Stimulated activated CD4-positive, alpha-beta T cell treated with anti-CD3 and anti-CD28 coated beads, Interleukin-2, amount 100 ng/mL, for 48 hours (primary cell): ENCODE data around the gene AGBL4.

Experiments used
- DNase-seq, 2 donors: peaks; one replicate each; pipeline ENCODE4 v3.0.0-alpha.2; 2020

Gene AGBL4

DNA sequence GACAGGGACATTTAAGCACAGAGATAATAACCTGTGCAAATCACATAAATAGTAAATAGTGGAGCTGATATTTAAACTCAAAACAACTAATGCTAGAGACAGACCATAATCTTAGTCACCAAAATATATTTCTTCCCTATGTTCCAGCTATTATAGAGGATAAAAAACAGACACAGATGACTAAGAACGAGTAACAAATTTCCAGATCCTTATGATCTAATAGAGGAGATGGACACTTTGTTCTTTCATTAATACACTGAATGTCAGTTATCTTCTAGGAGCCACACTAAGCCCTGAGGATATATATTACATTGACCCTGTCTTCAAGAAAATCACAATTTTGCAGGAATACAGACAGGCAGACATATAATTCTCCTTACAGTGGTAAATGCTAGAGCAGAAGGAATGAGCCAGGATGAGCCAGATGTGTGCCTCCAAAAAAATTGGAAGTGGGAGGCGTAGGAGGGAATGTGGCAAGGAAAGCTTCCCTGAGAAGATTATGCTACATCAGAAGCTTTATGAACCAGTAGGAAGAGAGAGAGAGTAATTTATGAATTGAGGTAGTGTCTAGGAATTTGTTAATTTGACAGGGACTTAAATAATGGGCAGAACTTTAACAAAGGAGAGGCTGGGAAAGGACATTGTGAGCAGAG, 851.7 kb downstream of the AGBL4 start:
- DNase-seq = no peak

DNA sequence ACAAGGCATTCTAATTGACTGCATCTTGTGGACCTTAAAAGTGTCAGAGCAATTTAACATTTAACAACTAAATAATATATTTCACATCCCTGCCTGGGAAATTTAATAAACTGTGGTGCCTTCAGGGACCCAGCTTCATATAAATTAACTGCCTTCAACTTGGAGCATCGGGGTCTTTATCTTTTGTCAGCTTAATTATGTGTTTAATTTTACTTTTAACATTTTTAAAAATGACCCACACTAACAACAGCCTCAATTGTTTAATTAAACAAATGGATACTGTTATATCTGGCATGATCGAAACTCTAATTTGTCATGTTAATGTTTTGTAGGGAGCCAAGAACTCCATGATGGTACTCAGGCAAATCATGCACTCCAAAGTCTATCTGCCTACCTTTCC, 857.7 kb downstream of the AGBL4 start:
- no peak for DNase-seq

DNA sequence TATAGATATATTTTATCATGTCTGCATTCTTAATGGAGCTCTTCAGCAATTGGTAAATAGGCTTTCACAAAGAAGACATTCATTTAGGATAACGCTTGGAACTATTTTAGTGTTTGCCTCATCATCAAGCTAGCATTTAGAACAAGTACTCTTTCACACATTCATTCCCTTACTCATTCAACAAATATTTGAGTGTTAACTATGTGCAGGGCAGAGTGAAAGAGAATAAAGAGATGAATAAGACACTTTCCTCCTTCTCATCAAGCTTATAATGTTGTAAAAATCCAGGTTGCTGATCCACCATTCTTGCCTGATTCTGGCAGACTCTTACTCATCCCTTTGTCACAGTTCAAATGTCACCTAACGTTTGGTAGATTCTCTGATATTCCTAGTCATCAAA, 860.7 kb downstream of the AGBL4 start:
- DNase-seq = no peak

DNA sequence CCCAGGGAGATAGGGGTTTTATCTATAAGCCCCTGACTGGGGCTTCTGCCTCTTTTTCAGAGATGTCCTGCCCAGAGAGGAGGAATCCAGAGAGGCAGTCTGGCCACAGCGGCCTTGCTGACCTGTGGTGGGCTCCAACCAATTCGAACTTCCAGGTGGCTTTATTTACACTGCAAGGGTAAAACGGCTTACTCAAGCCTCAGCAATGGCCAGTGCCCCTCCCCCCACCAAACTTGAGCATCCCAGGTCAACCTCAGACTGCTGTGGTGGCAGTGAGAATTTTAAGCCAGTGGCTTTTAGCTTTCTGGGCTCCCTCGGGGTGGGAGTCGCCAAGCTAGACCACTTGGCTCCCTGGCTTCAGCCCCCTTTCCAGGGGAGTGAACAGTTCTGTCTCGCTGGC, 863.1 kb downstream of the AGBL4 start:
- no peak for DNase-seq

DNA sequence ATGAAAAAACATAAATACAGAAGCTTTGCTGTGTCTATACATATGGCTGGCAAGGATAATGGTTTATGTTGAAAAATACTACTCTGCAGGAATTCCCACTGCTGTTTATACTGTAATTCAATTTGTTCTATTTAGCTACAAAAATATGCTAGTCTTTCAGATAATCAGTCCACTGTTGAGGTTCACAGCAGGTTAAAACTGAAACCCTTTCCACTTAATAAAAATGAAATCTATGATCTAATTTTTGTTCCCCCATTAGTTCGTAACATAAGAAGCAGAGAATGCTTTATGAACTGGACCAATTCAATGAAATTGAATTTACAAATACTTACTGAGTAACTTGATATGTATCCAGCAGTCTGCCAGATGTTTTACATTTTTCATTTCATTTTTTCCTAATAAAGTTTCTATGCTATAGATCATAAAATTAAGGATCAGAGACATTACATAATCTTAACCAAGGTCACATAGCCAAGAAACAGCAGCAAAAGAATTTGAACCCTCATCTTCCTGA, 887.0 kb downstream of the AGBL4 start:
- no peak for DNase-seq

DNA sequence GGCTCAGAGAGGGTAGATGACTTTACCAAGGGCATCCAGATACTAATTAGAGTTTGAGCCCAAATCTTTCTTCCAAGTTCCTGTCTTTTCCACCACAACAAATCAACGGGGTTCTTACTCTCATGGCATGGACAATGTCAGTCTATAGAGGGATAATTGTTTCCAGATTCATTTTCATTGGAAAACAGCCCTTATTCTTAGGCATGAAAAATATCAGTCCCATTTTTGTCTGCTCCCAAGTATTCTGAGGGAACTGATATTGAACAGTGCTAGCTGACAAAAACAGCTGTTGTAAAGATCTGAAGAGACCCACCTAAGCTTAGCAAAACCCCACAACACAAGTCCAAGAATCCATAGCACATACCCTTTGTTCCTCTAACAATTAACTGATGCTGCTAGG, 898.0 kb downstream of the AGBL4 start:
- no peak for DNase-seq

DNA sequence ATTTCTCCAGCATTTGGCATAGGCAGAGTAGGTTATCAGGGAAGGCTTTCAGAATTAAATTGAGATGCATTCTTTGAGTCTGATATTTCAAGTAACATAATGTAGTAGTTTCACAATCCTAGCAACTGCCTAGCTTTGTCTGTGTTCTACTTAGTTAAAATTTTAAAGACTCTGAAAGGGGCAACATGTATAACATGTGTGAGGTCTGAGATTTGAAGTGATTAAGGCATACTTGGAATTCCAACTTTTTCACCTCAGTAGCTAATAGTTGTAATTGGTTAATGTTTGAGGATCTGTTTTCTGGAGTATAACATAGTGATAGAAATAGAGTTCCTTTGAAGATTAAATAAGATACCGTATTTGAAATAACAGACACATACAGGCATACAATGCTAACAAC, 911.8 kb downstream of the AGBL4 start:
- DNase-seq = no peak

DNA sequence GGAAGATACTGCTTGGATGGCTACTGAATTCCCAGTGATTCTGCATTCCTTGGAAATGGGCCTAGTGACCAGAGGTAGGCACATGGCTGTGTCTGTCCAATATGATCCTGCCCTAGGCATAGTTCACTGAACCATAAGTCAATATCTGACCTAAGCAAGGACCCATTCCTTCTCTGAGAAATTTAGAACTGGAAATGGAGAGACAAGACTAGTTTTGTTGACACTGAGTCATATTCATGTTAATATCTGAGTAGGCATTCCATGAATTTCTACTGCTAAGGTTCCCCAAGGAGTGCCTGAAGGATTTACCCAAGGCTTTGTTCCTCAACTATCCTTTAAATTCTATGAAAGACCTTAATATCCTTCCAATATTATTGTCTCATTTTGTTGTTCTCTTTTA, 917.3 kb downstream of the AGBL4 start:
- no peak for DNase-seq

DNA sequence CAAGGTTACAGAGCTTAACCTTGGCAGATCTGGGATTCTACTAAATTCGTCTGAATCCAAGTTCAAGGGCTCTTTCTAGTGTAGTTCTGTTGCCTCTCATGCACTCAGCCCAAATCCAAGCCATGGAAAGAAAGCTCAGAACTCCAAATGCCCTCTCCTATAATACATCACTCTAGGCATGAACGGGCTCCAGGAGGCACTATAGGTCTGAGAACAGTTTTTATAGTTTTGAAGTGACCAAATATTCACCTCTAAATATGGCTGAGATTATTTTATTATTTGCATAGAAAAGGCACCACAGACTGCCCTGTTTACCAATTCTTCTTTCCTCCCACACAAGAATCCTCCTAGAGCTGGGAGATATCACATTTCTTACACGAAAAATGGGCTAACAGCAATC, 919.2 kb downstream of the AGBL4 start:
- no peak for DNase-seq

DNA sequence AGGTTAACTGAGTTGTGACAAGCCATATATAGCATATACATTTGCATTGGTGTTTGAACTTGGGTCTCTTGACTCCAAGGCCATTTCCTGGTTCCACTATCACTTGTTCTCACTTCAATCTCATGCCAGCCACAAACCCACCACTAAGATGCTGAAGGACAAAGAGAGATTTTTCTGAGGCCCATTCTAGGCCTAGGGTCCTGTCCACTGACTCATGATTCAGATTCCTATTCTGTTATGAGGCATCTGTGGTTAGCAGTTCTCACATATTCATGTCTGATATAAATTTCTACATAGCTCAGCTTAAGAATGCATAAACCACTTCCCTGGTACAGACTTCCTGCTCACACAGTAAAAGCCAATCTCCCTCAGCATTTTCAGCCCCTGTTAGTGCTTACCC, 921.0 kb downstream of the AGBL4 start:
- no peak for DNase-seq

DNA sequence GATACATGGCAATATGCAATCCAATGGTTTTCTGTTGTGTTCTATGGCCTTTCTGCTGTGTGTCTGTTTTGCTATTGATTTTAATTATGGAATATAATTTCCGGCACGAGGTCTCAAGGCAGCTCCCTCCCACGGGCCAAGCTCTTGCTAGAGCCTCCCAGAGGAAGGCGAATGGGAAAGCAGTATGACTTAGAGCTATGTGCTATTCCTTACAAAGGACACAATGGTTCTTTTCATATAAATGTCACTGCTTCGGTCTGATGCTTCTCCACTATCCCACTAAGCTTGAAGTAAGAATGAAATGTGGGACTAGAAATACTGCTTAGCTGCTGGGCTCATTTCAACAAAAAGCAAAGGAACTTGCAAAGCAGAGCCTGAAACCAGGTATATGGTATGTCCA, 924.9 kb downstream of the AGBL4 start:
- DNase-seq = no peak

DNA sequence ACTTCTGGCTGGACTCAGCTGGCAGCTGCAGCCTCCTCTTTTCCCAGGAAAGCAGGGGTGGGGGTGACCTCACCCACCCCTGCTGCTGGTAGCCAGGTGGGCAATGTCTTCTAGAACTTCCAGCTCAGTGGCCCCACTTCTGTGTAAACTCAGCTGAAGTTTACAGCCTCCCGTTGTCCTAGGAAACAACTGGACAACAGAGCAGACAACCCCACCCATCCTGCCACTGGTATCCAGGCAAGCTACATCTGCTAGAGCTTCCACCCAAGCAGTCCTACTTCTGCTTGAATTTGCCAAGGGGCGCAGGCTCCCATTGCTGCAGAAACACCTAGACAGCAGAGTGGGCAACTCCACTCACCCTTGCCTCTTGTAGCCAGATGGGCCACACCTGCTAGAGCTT, 937.4 kb downstream of the AGBL4 start:
- no peak for DNase-seq

DNA sequence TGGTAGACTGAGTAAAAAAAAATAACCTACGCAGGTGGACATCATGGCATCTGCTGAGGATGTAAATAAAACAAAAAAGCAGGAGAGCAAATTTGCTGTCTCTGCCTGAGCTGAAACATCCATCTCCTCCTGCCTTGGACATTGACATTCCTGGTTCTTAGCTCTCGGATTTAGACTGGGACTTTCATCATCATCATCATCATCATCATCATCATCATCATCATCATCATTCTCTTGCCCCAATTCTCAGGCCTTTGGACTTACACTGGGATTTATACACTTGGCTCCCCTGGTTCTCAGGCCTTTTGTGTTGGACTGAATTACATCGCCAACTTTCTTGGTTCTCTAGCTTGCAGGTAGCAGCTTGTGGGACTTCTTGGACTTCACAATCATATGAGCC, 938.7 kb downstream of the AGBL4 start:
- no peak for DNase-seq

DNA sequence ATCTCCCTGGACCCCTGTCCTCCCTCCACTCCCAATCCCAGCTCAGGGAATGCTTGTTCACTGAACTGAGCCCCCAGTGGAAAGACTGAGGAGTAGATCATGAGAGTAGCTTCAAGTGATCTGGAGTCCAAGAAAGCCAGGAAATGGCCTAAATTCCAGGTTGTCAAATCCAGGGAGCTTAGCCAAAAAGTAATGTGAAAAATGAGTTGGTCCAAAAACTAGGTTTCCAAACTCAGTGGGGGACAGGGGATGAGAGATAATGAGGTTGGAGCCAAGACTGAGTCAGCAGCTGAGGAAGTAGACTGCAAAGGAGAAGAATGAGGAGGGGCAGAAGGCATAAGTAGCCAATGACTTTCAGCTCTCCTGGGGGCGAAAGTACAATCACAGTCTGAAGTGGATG, 963.0 kb downstream of the AGBL4 start:
- no peak for DNase-seq

DNA sequence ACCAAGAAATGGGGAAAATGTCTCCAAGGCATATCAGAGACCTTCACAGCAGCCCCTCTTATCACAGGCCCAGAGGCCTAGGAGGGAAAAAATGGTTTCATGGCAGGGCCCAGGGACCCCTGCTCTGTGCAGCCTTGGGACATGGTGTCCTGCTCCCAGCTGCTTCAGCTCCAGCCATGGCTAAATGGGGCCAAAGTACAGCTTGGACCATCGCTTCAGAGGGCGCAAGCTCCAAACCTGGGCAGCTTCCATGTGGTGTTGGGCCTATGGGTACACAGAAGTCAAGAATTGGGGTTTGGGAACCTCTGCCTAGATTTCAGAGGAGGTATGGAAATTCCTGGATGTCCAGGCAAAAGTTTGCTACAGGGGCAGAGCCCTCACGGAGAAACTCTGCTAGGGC, 964.7 kb downstream of the AGBL4 start:
- DNase-seq = no peak

DNA sequence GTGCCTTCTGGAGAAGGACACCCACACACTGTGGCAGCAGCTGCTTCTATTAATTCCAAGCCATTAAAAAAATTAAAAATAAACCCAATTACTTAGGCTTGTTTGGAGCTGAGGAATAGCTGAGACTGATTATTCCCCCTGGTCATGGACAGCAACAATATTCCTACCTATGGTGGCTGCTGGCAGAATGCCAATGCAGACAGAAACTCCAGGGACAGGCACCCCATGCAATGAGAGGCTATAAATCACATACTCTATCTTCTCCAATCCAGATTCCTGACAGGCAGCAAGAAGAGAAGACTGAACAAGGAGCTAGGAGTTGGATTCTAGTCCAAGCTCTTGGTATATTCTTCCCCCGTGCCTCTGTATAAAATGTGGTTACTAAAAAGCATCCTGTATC, 971.7 kb downstream of the AGBL4 start:
- no peak for DNase-seq

DNA sequence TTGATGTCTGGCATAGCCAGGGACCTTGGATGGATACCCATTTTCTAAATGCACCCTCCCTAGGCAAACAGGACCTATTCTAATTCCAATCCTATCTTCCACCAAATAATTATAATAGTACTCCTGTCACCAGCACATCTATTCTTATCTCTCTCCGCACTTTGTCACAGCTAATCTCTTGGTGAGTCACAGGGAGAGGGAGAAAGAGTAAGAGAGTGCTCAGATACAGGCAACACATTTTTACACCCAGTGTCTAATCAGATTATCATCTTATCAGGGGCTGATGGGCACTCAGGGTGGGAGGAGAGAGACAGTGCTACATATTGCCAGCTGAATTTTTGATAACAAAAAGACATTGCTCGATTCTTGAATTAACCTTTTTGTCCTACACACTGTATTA, 972.1 kb downstream of the AGBL4 start:
- DNase-seq = no peak

DNA sequence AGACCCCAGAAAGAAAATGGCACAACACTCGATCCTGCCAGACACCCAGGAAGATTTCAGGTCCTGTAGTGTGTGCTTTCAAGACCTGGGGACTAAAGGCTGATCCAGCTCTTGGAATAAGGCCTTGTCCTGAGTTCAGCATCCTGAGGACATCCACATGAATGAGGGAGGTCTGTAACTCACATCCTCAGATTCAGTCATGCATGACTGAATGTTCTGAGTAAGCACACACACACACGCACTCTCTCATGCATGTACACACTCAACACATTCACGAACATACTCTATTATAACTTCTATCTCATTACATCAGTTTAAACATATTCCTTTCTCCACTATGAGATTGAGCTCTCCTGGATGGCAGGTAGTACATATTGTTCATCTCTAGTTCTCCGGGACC, 973.7 kb downstream of the AGBL4 start:
- DNase-seq = no peak

DNA sequence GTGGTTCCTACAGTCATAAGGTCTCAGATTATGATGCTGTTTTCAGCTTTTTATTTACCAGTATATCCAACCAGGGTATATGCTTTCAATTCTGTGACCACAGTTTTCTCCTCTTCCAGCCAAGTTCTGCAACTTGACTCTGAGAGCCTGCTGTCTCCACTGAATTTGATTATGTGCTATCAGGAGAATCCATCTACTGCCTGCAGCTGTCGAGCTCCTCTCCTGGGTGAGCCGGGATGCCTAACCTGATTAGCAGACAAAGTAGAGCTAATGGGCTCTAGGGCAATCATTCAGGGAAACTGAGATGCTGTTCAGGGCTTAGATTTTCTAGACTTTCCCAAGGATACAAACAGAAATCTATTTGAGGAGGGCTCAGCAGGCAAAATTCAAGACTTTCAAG, 975.6 kb downstream of the AGBL4 start:
- DNase-seq = no peak

DNA sequence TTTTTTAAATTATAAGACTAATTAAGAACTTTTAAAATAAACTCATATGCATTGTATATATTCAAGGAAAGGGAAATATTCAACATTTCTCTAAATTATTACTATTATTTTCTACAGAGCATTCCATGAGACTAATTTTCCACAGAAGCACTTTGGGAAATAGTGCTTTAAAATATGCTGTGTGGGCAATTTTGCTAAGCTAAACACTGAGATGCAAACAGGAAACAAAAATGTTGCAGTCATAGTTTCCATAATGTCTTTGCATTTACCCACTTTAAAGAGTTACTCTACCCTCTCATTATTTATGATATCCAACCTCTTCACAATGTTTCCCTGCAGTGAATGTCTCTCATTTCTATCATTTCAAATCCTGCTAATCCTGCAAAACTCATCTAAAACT, 977.4 kb downstream of the AGBL4 start:
- no peak for DNase-seq

DNA sequence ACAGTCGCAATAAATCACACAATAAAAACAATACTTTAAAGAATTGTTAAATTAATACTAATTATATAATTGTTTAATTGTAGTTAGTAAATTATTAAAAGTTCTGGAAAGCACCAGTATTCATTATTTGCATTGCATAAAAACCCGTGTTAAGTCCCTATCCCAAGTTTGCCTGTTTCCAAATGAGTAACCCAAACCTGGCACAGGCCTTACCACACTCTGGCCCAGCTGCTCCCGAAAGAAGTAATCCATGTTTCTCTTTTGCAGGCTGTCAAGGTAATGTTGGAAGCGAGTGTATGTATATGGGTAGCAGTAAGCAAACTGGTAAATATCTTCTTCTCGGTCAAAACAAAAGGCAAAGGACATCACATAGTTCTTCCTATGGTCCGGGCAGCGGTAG, 978.4 kb downstream of the AGBL4 start:
- no peak for DNase-seq

DNA sequence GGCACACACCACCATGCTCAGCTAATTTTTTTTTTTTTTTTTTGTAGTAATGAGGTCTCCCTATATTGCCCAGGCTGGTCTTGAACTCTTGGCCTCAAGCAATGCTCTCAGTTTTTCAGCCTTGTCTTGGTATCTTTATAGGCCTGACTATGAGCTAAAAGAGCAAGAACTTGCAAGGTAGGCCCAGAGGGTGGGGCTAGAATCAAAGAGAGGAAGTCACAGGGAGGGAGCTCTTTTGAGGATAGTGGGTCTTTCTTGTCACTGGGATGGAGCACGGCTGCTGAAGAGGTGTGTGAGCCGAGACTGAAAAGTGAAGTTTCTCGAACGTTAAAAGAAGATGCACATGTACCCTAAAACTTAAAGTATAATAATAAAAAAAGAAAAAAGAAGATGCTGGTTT, 987.1 kb downstream of the AGBL4 start:
- no peak for DNase-seq

DNA sequence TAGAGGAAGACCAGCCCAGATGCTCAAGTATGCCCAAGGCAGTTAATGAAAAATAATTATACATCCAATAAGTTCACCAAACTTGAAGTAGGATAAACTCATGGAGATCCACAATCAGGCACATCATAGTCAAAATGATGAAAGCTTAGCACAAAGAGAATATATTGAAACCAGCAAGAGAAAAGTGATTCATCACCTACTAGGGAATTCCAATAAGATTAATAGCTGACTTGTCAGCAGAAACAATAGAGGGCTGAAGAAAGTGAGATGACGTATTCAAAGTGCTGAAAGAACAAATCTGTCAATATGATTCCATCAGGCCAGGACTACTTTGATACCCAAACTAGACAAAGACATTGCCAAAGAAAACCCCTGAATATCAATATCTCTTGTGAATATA, 995.4 kb downstream of the AGBL4 start:
- no peak for DNase-seq

DNA sequence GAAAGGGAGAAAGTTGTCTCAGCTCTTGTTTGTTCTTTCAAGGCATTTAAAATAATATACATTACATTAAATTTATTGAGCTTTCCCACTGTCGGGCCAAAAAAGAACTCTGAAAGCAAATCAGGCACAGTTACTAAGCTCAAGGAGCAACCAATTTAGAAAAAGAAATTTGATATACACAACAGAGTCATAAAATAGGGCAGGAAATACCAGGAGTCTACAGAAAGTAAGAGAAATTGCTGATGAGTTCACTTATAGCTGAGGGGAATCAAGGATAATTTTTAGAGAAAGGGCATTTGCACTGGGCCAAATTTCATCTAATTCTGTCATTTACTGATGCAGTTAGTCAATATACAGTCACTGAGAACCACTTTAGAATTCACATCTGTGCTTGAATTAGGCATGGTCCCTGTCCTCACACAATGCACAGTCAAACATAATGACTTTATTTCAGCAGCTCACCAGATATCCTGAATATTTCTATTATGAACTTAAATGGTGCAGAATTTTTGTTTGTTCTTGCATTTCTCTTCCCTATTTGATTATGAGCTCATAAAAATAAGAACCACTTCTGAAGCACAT, 997.4 kb downstream of the AGBL4 start:
- DNase-seq = no peak
